HUDEP-2 (cell line): Measurements from ENCODE around the gene ADD1.

Source experiments
- DNase-seq, 76 experiments: peaks; one replicate each; lab custom pipeline; 2025; ENCODE audit not compliant: unreplicated experiment in 76 of 76; lab: John Stamatoyannopoulos, UW

Gene ADD1

DNA sequence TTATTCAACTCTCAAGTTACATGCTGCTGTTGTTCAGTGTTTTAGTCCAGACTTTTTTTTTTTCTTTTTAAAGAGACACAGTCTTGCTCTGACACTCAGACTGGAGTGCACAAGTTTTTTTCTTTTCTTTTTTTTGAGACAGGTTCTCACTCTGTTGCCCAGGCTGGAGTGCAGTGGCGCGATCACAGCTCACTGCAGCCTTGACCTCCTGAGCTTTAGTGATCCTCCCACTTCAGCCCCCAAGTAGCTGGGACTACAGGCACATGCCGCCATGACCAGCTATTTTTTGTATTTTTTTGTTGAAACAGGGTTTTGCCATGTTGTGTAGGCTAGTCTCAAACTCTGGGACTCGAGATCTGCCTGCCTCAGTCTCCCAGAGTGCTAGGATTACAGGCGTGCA lies 11.9 kb downstream of the ADD1 start:
- no peak for DNase-seq

DNA sequence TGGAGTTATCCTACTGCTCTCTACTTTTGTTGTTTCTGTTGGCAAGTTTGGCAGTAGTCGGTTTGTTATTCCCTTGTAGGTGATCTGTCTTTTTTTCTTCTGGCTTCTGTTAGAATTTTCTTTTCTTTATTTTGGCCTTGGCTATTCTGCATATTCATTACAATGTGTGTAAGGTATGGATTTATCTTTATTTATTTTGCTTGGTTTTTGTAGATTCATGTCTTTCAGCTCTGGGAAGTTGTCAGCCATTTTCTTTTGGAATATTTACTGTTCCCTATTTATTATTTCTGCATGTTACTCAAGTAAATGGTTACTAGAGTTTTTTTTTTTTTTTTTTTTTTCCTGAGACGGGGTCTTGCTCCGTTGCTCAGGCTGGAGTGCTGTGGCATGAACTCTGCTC lies 12.6 kb downstream of the ADD1 start:
- DNase-seq, result no peak

DNA sequence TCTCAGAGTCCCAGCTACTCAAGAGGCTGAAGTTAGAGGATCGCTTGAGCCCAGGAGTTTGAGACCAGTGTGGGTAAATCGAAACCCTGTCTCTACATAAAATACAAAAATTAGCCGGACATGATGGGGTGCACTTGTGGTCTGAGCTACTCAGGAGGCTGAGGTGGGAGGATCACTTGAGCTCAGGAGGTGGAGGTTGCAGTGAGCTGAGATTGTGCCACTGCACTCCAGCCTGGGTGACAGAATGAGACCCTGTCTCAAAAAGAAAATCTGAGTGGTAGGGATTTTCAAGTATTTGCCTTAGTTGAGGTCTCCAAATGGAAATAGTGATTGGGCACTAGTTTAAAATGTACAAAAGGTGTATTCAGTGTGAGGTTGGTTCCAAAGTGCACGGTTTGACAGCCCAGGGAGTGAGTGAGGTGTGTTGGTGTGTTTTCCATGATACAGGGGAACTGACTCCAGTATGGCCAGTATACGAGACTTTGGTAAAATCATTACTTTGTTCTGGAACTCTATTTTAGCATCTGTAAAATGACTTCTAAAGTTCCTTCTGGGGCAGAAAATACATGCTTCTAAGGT lies 13.8 kb downstream of the ADD1 start:
- DNase-seq, result no peak

DNA sequence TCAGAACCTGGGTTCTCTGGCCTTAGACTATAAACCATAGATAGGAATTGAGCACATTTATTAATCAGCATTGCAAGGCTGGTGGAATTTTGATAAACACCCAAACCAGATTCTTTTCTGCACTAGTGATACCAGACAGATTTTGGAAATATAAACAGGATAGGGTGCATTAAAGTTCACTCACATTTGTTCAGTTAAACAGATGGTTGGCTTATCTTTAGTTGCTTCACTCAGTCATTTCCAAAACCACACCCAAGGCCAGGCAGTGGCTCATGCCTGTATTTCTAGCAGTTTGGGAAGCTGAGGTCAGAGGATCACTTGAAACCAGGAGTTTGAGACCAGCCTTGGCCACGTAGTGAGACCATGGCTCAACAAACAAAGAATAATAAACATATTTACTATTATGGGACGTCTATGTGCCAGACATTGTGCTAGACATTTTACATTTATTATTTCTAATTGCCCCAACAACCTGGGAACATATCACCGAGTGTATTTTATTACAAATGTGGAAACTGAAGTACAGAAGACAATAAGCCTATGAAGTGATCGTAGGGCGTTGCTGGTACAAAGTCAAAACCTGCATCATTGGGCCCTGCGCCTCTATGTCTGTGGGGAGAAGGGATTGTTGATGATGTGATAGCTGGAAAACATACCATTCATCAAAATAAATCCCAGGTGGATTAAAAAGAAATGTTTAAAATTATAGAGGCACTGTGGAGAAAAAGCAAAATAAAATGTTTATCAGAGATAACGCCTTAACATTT lies 15.0 kb downstream of the ADD1 start:
- peak in 60 of 76 experiments; percentile 8 to 79 (median 38) for DNase-seq

DNA sequence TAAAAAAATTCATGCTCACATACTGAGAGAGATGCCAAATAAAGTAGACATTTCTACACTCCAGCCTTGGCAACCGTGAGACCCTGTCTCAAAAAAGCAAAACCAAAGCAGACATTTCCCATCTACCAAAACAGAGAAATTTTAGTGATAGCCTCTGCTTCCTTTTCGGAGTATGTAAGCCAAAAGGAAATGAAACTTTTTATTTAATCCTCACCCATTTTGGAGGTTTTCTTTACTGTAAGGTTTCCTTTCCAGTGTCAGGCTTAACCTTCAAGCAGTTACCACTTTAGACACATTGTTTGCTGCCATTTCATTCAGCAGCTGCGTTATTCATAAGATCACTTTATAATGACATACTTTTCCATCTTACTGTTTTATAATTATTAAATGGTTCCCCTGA lies 15.9 kb downstream of the ADD1 start:
- DNase-seq, result no peak

DNA sequence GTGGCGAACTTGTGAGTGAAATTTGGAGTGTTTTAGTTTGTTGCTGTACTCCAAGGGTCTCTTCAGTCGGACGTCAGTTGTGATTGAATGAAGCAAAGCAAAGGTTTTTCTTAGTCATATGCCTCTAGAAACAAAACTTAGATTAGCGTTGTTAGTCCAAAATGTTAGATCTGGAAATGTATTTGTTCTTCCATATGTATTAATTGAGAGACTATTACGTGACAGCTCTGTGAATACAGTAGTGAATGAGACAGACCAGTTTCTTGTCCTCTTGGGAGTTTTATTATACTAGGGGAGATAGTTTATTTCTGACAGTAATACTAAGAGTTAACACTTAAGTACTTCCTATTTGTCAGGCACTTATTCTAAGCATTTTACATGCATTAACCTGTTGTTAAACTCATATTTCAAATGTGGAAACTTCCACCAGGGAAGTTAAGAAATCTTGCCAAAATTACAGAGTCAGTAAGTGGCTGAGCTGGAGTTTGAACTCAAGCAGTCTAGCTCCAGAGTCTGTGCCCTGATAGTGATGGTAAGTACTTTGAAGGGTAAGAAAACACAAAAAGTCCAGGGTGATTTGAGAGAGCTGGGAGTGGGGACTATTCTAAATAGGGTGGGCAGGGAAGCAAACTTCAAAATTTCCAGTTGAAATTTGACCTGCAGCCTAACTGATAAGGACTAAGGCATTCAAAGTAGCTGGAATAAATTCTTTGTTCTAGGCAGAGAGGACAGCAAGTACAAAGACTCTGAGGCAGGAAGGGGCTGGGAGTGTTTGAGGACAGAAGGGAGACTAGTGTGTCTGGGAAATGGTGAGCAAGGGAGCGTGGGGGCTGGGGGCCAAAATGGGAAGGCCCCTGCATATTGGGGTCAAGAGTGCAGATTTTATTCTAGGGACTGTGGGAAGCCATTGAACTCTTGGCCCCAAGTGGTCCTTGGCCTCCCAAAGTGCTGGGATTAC lies 17.0 kb downstream of the ADD1 start:
- no peak for DNase-seq

DNA sequence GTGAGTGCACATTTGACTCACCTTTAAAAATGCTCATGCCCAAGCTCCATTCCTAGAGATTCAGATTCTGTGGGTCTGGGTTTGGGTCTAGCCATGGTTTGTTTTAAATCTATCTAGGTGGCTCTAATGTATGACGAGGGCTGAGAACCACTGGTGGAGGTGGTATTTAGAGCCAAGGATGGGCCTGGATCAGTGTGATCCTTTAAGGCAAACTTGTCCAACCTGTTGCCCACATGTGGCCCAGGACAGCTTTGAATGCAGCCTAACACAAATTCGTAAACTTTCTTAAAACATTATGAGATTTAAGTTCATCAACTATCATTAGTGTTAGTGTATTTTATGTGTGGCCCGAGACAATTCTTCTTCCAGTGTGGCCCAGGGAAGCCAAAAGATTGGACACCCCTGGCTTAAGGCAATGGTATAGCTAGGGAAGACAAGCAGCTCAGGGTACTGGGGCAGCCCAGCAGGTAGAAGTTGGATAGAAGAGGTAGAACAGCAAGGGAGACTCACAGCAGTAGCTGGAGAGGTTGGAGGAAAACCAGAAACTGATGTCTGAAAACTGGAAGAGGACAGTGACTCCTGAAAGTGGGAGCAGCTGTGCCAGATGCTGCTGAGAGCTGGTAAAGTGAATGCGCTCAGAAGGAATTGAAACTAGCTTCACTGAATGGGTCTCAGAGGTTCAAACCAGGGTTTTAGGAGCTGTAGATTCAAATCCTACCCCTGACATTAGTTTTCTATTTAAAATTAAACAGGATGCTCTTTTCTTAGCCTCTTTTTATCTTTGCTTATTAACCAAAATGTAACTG lies 18.2 kb downstream of the ADD1 start:
- DNase-seq, result no peak

DNA sequence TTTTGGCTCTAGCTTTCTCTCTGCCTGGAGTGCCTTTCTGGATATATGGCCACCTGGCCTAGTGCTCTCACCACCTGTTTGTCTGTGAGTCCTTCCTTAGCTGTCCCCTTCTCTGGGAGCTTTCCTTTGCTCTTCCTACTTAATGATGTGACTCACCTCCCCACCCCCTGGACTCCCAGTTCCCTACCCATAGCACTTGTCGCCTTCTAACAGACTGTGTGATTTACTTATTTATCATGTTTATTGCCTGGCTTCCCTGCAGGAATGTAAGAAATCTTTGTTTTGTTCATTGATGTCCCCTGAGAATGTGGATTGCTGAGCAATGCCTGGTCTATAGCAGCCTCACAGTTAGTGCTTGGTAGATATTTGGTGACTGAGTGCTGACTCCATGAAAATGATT lies 18.9 kb downstream of the ADD1 start:
- no peak for DNase-seq

DNA sequence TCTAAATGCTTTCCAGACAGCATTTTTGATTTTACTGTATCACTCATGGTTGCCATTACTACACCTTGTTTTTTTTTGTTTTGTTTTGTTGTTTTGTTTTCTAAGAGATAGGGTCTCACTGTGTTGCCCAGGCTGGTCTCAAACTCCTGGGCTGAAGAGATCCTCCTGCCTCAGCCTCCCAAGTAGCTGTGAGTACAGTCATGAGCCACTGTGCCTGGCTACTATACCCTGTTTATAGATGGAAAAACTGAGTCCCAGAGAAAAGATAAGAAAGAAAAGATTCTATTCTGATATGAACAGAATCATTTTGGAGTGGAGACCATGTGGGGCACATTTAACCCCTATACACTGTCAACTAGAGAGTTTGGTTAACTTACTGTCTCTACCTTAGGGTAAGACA lies 20.0 kb downstream of the ADD1 start:
- no peak for DNase-seq

DNA sequence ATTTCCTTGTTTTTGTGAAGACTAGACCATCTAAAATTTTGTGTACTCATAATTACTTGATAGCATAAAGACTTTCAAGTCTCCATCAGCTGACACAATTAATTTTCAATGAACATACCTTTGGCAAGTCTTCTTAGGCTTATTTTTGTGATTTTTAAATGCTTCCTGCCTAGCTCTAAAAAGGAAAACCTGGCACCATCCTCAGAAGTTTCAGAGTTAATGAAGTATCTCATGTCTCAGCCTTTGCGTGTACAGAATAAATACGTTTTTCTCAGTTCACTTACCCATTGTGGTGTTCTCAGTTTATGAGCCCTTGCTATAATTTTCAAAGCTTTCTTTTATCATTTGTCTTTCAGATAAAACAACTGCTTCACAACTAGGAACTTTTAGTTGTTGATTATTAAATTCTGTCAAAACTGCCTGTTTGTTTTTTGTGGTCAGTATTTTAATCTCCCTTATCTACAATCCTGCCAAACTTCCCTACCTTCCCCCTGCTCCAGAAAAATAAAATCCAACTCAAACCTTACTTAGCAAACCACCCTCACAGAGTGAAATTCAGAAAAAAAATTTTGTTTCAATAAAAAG lies 21.6 kb downstream of the ADD1 start:
- no peak for DNase-seq

DNA sequence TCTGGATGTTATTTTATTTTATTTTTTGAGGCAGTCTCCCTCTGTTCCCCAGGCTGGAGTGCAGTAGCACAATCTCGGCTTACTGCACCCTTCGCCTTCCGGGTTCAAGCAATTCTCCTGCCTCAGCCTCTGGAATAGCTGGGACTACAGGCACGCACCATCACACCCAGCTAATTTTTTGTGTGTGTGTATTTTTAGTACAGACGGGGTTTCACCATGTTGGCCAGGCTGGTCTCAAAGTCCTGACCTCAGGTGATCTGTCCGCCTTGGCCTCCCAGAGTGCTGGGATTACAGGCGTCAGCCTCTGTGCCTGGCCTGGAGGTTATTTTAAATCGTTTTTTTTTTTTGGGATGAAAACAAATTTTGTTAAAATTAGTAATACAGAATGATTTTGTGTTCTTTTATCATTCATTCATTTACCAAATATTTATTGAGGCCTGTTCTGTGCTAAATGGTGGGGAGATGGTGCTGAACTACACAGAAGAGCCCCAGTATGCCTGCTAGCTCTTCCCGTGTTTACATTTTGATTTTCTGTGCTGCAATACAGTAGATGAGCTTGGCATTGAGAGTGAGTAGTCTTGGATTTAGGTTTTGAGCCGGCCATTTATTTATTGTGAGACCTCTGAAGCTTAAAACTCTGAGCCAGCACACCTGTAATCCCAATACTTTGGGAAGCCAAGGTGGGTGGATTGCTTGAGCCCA lies 22.7 kb downstream of the ADD1 start:
- DNase-seq, result no peak

DNA sequence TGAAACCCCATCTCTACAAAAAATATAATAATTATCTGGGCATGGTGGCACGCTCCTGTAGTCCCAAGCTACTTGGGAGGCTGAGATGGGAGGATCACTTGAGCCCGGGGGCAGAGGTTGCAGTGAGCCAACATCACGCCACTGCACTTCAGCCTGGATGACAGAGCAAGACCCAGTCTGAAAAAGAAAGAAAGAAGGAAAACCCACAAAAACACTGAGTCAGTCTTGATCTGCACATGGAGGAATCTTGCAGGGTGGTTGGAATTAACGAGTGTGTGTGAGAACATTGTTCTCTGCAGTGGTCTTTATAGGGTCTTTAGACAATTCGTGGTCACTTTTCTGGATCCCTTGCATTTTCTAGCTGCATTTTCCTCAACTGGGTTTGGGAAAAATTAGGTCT lies 23.2 kb downstream of the ADD1 start:
- DNase-seq, result no peak

DNA sequence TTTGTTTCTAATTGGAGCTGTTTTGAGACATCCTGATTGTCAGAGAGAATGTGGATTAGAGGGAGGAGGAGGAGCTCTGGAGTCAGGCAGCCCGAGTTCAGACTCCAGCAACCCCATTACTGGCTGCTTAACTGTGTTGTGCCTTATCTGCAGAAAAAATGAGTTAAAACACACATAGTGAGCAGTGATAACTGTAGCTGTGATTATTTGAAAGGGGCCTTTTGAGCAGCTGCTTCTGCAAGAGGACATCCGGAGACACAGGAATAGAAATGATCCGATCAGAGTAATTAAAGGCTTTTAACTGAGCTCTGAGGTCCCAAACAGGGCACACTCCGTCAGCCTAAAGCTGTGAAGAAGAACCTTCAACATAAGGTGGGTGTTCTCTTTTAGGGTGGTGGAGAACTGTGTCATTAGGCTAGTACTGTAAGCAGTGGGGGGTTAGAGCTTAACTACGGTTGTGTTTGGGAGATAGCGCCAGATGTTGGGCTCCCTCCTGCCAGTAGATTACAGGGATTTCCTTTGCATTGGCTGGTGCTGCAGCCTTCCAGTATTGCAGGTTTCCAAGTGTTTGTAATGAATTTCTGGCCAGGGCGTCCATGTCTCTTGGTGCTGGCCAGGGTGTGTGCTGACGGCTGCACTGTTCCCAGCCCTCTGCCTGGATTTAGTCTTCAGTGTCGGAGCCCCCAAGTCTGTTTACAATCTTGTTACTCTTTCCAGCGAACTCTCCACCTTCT lies 24.3 kb downstream of the ADD1 start:
- DNase-seq, result peak in 66 of 76 experiments; percentile 4 to 82 (median 44)

DNA sequence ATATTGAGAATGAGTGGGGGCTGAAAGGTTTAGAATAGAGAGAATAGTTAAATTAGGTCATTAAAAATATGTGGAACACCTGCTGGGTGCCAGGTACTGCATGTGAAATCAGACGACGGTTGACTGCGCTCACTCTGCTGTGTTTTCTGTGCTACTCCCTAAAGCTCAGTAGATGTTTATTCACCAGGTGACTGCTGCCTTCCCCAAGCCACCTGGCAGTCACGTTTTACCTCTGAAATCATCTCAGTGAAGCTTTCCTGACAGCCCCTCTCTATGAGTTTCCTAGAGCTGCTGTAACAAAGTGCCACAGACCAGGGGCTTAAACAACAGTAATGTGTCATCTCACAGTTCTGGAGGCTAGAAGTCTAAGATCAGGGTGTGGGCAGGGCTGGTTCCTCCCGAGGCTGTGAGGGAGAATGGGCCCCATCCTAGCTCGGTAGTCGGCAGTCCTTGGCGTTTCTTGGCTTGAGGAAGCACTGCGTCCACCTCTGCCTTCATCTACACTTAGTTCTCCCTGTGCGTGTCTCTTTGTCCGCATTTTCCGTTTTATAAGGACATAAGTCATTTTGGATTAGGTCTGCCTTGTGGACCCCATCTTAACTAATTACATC lies 25.3 kb downstream of the ADD1 start:
- no peak for DNase-seq

DNA sequence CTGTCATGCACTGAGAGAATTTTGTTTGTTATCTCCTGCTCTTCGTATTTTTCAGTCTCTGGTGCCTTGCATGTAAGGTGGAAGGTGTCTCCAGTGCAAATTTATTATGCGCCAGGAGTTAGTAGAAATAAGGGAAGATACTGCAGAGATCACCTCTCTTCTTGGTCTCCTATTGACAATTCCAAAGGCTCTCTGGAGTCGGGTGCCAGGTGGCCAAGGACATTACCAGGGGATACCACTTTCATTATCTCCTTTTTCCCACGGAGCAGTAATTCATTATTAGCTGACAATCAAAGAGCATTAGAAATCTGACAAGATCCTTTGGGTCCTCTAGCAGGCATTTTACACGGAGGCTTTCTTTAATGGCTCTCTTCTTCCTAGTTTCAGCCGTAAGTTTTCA lies 26.0 kb downstream of the ADD1 start:
- DNase-seq, result no peak

DNA sequence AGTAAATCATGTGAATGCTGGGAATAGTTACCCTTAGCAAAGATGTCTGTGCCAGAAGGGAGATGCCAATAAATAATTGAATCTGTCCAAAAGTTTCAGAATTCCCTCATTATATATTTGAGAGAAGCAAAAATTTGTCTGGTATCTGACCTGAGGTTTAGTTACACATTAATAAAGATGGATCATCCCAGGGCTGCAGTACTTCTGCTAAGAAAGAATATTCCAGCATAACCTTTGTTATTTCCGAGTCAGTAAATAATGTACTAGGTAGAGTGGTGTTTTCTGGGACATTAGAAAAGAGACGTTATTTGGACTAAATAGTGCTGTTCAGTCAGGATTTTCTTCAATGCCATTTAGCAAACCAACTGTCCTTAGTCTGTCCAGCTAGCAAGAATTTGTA lies 26.4 kb downstream of the ADD1 start:
- no peak for DNase-seq

DNA sequence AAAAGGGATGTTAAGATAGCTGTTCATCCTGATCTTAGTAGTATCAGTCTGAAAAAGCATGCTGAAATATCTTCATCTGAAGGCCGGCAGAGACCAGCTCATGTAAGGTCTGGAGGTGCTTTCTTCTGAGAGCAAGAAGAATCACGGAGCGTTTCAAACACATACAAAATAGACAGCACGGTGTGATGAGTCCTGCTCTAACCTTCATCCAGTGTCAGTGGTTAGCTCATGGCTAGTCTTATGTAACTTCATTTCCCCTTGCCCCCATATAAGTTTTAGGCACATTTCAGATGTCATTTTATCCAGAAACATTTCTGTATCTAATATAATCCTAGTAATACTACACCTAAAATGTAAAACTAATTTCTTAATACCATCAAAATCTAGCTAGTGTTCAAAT lies 27.8 kb downstream of the ADD1 start:
- no peak for DNase-seq

DNA sequence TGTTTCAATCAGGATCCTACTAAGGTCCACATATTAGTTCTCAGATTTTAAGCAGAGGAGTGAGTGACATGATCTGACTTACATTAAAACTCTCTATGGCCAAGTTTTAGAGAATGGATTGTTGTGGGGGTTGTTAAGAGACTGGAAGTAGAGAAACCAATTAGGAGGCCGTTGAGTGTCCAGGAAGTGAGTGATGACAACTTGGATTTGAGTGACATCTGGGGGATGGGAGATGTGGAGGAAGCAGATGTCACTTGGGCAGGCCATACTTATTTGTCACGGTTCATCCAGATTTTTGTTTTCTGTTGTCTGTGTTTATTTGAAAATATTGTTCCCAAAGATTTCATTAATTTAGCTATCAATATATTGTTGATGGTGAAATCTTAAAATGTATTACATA lies 28.3 kb downstream of the ADD1 start:
- no peak for DNase-seq

DNA sequence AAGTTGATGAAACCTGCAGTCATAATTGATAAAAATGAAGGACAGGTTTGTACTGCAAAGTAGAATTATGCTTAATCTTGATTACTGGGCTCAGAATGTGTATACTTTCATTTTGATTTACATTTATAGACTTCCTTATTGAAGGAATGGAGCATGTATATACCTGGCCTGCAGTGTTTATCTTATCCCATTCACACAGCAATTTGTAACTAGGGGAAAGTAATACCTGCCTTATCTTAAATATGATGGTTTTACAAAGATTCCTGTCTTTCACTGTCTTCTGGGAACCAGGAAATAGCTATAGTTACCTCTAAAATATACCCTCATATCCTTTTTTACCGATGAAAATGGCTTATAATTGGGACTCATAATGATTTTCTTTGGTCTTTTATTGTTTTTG lies 29.7 kb downstream of the ADD1 start:
- DNase-seq, result no peak
